Renal pelvis (tissue), 4 donors: Measurements from ENCODE around the gene LGALS3. TPM values are rescaled to one million over a fixed set of nuclear protein-coding genes. Genes with fewer than 3 reads are reported as not detected.

Source experiments
- DNase-seq: peaks from one replicate; pipeline ENCODE4 v3.0.0-alpha.2; 2013
- polyA plus RNA-seq, 3 donors: library from polyadenylated mRNA; unstranded; fragments of 120-200 nt; gene quantifications; one replicate each; pipeline ENCODE4 v1.2.1, GENCODE V29; 2013; ENCODE audit not compliant: insufficient read length in 3 of 3

Gene LGALS3
- polyA plus RNA-seq, 3 donors: 17.1 to 19.3 (median 17.6) TPM

DNA sequence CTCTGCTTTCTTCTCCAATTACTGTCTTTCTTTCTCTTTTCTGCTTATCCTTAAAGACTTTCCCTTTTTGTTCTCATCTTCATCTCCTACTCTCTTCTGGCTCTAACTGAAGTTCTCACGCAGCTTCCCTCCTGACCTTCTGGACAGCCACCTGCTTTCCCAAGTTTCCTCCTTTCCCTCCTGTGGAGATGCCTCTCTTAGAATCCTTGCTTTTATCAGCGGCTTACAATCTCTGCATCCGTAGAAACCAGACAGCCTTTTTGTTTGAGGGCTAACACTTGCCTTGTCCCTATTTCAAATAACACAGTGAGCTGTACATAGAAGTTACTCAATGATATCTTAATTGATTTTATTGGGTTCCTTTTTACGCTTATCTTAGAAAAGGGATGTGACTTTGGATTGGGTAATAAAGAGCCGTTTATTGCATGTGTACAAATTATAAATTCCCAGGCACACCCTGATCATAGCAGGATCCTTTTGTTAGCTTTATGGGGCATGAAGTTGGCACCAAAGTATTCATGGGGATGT, 2.1 kb upstream of the LGALS3 start:
- no peak for DNase-seq

DNA sequence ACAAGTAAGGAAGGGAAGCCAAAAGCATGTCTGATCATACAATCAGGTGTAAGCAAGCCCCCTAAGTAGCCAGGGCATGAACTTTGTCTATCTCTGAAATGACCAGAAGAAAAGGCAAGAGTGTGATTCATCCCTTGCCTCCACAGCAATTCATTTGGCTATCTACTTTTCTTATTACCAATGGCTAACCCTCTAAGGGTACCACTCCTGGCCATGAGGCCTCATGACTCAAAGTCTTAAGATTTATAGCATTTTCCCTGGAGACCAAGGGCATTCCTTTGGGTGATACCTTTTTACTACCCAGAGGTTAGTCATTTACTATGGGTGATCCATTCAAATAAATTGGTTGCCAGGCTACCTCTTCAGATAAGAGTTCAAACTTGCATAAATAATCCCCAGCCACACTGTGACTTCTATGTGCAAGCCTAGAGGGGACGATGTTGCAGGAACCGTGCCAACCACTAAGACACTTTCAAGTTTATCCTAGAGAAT, 1.5 kb upstream of the LGALS3 start:
- no peak for DNase-seq

DNA sequence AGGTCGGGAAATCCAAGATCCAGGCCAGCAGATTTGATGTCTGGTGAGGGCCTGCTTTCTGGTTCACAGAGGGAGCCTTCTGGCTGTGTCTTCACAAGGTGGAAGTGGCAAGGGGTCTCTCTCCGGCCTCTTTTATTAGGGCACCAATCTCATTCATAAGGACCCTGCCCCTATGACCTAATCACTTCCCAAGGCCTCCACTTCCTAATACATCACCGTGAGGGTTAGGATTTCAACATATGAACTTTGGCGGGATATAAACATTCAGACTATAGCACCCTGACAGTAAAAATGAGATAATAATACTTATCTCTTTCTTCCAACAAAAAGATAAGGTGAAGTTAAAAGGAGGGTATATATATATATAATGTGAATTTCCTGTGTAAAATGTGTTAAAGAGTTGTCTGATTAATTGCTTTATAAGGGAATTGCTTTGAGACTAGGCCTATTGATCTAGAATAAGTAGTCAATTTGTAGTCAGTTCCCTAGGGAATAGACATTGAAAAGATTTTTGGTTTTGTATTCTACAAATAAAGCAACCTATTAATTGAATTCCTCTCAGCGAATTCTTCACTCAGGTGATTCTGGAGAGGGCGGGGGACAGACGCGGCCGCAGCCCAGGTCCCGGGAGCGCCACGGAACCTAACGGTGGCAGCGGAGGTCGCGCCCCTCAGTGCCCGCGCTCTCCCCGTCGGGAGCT, 516 bp upstream of the LGALS3 start:
- no peak for DNase-seq

DNA sequence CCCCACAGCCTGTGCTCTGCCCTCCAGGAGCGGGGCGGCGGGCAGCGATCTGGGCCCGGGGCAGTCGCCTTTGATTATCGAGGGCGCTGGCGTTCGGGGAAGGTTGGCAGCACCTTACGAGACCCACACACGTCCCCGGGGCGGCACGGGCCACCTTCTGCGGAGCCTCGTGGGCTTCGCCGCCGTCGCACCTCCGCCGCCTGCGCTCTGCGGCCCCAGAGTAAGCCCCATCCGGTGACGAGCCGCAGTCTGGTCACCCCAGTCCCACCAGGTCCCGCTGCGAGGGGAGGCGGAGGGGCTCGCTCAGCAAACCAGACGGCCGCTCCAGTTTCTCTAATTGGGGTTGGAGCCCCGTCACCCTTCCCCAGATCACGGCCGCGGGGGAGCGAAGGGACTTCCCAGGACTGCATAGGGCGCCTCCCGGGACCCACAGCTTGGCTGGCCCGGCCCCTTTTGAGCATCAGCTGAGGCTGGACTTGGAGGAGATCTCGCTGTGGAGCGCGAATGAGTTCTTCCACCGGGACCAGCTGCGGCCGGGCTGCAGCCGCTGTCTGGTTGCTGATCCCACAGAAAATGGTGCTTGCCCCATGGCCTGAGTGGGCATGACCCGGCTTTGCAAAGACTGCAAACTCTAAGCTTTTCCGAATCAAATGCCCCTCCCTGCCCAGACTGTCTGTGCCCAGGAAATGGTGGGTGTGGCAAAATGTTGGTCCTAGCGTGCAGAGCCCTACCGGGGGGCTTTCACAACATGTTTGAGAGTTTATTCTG, 560 bp downstream of the LGALS3 start:
- DNase-seq: no peak

DNA sequence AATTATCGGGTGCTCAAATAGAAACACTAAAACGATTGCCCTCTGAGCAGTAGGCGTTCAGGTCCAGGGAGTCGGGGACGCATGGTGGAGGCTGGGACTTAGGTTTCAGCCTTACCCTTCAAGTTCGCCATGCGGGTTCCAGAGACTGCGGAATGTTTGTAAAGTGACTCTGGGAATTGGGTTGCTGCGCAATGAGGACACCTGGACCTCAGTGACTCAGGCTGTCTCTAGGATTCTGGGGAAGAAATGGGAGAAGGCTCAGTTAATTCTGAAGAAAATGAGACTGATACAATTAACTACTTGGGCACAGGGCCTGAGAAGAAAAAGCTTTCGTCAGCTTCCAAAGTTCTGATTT, 1.1 kb downstream of the LGALS3 start:
- no peak for DNase-seq

DNA sequence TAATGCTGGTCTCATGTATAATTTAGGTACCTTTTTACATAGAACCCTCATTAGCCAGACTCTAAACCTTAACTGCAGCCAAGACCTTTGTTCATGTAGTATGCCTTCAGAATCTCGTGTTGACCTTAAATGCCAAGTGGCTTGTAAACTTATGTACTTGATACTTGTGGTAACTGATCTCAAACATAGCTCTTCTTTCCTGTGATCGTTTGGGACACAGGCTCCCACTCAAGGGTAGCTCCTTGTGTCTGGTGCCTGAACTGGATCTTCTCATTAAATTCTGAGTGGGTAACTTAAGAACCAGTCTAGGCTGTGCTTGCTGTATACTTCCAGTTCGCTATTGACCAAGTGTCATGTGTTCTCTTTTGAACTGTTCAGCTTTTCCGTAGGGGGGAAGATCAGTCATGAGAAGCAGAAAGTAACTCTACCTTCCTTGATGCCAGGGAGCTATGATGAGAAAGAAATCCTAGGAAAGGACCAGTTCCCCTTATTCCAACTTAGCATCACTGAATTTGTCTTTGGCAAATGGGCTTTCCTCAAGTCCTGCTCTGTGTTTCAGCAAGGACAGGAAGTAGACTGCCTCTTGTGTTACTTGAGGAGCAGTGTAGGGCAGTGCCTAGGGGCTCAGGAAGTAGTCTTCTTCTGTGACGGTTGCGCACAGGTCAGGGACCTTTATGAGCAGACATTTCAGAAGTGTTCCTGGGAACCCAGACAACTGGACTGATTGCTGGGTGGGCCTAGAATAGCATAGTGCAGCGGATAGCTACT, 2.5 kb downstream of the LGALS3 start:
- DNase-seq: no peak

DNA sequence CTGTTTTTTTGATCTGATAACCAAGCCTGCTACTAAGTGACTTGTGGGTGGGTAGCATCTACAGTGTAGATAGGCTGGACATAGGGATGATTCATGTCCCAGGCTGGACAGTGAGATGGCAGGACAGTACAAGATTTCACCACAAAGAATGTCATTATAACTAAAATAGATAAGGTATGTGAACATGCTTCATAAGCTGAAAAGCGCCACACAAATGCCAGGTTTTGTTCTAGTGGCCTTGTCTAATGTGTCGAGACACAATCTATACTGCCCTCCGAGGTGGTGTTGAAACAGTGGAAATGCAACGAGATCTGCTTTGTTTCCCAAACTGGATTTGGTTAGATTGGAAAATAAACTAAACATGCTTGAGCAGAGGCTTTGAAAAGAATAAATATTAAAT, 4.4 kb downstream of the LGALS3 start:
- no peak for DNase-seq

DNA sequence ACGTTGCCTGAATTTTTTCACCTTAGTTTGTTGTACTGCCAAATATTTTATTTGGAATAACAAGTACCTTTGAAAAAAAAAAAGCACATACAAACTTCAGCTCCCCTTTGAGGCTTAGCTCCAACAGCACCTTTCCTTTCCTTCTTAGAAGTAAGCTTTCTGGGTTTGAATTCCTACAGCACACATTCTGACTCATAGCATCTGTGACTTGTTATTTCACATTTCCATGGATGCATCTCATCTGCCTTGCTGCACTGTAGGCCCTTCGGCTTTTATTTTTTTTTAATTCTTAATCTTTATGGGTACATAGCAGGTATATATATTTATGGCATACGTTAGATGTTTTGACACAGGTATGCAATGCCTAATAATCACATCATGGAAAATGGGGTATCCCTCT, 7.2 kb downstream of the LGALS3 start:
- no peak for DNase-seq

DNA sequence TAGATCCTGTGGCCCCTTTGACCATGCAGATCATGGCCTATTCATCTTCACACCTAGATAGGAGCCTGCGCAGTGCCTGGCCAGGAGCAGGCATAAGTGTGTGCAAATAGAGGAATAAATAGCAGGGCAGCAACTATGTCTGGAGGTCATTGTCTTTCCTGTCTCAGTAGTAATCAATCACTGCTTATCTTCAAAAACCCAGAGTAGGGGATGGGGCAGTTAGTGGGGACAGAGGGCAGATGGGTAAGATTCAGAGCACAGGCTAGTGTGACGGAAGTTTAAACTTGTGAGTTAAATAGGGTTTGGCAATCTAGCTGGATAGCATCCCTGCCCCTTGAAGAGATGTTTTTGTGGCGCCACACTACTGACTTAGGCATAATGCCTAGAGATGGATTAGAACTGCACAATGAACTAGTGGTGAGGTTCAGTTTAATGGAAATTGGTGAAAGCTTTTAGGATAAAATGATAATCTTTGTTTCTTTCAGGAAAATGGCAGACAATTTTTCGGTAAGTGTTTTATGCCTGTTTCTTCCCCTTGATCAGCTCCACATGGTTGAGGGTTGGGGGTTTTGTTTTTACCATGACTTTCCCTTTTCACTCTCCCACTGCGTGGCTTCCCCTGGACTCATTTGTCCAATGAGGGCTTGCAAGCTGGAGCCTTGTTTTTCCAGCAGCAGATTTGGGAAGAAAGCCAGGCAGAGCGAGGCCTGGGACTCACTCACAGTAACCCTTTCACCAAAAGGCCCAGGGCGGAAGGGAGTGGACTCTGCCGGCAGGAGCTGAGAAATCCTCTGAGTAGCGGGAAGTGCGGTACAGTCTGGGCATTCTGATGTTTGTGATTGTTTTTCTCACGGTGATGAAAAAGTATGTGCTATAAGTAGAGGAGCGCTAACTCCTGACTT, 8.1 kb downstream of the LGALS3 start:
- peak; percentile 46 for DNase-seq

DNA sequence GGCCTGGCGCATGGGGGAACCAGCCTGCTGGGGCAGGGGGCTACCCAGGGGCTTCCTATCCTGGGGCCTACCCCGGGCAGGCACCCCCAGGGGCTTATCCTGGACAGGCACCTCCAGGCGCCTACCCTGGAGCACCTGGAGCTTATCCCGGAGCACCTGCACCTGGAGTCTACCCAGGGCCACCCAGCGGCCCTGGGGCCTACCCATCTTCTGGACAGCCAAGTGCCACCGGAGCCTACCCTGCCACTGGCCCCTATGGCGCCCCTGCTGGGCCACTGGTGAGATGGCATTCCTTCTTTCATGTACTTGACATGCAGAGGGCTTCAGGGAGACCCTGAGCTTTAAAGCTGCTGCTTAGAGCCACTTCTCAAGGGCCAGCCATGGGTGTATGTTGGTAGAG, 9.0 kb downstream of the LGALS3 start:
- DNase-seq: no peak

DNA sequence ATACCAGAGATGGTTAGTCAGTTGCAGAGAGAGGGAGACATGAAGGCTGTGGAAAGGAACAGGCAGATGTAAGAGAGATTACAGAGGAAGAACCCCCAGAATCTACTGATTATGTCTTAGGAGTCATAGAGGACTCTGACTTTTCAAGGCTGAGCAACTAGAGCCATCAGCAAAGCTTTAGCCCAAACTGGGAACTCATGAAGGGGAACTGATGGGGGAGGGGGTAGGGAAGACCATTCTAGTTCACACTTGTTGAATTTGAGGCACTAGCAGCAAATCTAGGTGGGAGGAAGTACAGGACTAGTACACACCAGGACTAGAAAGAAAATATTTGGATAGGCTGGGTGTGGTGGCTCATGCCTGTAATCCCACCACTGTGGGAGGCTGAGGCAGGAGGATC, 10.1 kb downstream of the LGALS3 start:
- no peak for DNase-seq

DNA sequence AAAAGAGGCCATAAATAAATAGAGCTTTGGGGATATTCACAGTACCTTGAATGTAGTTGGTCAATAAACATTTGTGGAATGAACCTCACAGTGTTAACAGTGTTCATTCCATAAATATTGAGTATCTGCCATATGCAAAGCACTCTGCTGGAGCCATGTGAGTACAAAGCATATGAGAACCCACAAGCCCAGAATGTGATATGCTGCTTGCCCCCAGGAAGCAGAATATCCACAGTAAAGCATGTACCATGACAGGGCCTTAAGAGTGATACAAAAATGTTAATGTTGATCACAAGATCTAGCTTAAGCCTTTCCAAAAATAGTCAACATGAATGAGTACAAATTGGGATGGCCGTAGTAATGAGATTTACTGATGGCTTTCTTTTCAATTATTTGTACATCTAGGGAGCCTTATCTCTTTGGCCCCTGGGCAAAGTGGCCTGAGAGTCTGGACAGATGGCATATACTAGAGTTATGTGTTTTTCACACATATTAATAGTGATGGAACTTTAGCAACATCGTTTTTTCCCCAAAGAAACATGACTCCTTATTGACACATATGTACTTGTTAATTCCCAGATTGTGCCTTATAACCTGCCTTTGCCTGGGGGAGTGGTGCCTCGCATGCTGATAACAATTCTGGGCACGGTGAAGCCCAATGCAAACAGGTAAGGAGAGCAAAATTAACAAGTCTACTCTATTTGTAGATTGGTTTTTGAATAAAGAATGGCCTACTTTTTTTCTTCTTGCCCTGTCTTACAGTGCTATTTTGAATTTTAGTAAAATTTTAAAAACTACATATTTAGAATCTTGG, 10.9 kb downstream of the LGALS3 start:
- DNase-seq: no peak

DNA sequence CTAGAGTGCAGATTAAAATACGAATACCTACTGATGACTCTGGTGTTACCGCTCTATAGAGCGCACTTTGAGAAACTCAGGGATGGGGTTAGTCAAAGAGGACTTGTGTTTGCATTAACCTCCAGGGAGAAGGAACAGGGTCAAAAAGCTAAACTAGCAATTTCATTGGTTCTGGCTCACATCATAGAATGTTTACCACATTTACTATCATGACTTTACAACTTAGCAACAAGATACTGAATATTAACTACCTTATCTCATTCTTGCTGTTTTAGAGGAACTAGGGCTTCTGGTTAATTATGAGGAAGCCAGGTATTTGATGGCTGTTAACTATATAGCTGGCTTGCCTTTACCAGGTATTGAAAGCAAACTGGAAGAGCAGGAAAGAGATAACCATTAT, 12.8 kb downstream of the LGALS3 start:
- no peak for DNase-seq

DNA sequence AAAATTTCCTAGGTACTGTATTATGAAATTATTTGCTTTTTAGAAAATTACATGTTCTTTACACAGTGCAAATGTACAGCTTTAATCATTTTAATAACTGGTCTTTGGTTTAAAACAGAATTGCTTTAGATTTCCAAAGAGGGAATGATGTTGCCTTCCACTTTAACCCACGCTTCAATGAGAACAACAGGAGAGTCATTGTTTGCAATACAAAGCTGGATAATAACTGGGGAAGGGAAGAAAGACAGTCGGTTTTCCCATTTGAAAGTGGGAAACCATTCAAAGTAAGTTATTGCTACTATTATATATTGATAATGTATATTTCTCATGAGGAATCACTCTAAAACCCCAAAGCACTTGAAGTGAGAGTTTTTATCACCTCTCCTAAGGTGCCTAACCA, 13.4 kb downstream of the LGALS3 start:
- no peak for DNase-seq

DNA sequence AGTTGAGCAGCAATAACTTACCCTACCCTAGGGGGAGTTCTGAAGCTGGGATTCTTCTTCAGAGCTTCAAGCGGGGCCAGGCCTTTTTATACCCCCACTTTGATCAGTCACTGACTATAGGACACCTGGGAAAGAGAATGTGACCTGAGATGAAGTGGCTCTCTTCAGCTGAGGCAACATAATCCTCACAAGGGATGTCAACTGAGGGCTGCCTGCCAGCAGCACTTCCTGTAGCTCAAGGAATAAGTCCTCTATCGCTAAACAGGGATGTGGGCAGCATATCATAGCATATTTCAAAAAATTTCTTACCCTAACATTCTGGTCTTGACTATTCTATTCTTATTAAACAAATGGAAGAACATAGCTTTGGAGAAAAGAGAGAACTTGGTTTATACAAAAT, 17.4 kb downstream of the LGALS3 start:
- DNase-seq: no peak

DNA sequence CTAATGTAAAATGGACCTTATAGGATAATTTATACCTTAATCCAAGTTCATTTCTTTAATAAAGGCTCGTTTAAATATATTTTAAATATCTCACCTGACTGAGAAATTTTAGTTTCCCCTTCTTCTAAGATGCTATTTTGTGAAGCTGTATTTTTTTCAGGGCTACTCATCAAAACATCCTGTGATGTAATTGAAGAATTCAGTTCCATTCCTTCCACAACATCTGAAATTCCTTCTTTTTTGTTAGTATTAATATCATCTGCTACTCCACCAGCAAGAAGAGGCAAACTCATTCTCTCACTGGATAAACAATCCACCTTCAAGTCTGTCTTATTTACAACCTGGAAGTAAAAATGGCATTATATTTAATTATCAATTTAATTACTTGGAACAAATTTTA, 22.5 kb downstream of the LGALS3 start:
- no peak for DNase-seq

DNA sequence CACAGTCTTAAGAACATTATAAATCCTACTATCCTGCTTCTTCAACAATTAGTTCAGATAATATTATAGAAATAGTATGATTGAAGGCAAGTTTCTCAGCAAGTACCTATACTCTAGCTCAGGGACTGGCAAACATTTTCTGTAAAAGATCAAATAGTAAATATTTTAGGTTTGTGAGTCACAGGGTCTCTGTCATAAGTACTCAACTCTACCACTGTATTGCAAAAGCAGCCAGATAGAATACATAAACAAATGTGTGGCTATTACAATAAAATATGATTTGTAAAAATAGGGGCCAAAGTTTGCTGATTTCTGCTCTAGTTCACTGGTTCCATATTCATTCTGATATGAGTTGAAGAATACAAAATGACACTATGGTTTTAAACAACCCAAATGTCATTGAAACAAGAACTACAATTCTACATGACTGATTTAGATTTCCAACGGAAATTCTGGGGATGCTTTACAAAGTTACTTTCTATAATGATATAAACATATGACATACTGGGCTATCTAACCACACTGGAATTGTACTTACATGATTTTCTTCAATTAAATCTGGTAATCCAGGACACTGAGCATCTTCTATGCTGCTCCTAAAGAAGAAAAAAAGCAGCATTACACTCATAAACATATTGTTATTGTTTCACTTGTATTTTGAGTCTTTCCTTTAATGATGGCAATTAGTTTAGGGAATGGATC, 23.2 kb downstream of the LGALS3 start:
- DNase-seq: no peak

DNA sequence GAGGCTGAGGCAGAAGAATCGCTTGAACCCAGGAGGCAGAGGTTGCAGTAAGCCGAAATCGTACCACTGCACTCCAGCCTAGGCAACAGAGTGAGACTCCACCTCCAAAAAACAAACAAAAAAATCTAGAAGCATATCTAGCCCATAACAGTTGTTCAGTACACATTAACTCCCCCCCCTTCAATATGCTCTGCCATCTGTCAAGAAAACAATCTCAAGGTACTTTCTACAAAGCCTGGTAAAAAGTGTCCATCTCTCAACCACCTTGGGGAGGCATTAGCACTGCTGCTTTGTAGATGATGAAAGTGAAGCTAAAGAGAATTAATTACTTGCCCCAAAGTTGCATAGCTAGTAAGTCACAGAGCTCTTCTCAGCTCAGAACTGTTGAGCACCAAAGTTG, 24.9 kb downstream of the LGALS3 start:
- DNase-seq: no peak

DNA sequence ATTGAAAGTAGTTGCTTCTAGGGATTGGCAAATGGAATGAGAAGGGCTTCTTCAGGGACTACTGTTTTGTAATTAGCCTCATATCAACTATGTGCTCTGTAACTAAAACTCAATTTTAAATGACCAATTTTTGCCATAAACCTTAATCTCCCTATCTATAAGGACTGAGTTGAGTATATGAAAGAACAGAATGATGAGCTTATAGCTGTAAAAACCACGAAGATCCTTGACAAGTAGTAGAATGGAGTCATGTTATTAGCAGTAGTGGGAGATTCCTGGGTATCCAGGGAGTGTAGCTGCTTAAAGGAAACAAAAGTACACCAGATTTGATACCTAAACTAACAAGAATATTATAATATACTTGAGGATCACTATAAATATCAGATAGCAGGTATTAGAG, 28.0 kb downstream of the LGALS3 start:
- no peak for DNase-seq

DNA sequence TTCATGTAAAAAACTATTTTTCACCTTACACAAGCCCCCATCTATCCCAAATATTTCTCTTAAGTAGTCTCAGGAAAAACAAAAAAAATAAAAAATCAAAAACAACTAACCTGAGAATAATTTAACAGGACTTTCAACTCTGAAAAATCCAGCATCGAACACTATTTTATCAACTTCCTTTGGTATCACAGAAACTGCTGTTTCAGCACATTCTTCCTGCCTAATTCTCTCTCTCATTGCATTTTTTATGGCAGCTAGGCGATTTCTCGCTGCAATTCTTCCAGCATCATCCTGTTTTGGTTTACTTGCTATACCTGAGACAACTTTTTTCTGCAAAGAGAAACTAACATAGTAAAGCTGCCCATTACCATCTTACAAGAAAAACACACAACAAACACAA, 29.4 kb downstream of the LGALS3 start:
- DNase-seq: no peak
